Epithelial cell of proximal tubule (primary cell): ENCODE measurements around the gene CDK17. TPM values are rescaled to one million over a fixed set of nuclear protein-coding genes. Genes with fewer than 3 reads are reported as not detected.

Experiments used
- DNase-seq: peaks from one replicate; pipeline ENCODE4 v3.0.0-alpha.2; 2011; ENCODE audit warnings: low read depth
- H3K4me3 ChIP-seq: 2 replicates; pipeline ENCODE4 v1.5.1; 2011; ENCODE audit warnings: low read depth, mild to moderate bottlenecking, low read length
- CTCF ChIP-seq: conservative IDR thresholded peaks from 2 replicates; pipeline ENCODE4 v1.5.1; 2012; ENCODE audit warnings: low read depth, mild to moderate bottlenecking, low read length
- total RNA-seq: library from RNA; depleted of rRNA; stranded (reverse); fragments of >200 nt; gene quantifications from 2 replicates; pipeline ENCODE4 v1.2.3, GENCODE V29; 2015

The CDK17 gene
- total RNA-seq, 1 donor from 2014 or later, result 22.0 TPM

GRCh38 chr12:96375841-96376604 is 24.2 kb downstream of the CDK17 start:
- no peak for DNase-seq
- no peak for TF ChIP-seq CTCF
- no peak overlapping the region for H3K4me3 ChIP-seq

DNA sequence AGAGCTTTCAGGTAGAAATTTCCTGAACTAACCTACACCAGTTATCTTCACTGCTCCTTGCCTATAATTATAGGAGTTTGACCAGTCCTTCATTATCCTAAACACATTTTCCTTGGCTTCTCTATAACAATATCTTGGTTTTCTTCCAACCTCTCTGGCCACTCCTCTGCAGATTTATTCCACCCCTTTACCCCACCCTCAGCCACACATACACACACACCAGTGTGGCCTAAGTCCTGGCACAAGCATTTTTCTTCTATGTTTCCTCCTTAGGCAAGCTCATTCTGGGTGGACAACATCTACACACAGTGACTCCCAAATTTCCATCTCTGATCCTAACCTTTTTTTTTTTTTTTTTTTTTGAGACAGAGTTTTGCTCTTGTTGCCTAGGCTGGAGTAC is 25.1 kb downstream of the CDK17 start:
- DNase-seq, result no peak
- no peak overlapping the region for H3K4me3 ChIP-seq
- TF ChIP-seq CTCF, result no peak

DNA sequence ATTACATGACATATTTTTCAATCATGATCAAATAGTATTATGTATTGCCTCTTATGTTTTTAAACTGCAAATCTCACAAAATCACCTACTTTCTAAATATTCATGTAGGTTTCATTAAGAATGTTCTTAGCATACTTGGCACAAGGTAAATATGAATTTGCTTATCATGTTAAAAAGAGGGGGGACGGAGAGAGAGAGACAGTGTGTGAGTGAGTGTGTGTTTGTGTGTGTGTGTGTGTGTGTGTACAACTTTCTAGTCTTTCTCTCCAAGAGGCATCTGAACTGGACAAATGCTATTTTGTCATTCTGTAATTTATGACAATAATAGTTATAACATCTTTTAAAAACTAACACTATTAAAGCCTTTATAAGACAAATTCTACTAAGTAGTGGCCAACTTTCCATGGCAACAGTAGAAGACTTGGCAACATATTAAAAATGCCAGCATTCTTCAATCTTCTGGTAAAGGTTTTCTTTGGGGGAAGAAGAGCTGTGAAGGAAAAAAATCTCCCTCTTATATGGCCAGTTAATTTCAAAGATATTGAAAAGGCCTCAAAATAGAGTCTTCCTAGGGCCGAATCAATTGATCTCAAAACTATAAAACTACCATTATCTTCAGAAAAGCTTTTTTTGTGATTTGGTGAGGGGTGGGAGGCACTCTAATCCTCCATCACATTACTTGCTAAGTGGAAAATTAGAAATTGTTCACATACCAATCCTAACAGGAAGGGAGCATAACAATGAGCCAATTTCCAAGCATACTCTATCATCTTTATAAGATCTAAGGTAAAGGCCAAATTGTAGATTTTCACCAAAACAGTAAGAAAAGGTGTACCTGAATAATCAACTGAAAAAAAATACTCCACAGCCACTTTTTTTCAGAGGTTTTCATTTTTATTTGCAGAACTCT is 28.2 kb downstream of the CDK17 start:
- no peak for TF ChIP-seq CTCF
- DNase-seq, result no peak
- H3K4me3 ChIP-seq, result no peak overlapping the region

DNA sequence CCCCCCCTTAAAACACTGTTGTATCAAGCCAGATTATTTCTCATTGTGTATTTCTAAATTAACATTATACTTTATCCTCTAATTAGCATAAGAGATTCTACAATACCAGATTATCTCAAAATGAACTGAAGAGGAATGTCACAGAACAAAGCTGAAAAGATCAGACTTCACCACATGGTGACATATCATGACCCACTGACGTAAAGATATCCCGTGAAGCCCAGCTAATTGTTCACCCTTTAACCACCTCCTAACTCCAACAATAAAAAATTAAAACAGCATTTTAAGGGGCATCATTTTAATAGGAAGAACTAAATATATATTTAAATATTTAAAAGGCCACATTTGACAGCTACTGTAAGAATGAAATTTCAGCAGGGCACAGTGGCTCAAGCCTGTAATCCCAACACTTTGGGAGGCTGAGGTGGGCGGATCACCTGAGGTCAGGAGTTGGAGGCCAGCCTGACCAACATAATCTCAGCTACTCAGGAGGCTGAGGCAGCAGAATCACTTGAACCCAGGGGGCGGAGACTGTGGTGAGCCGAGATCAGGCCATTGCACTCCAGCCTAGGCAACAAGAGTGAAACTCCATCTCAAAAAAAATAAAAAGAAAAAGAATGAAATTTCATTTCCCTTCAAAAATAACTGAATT is 29.0 kb downstream of the CDK17 start:
- DNase-seq, result no peak
- TF ChIP-seq CTCF, result no peak
- H3K4me3 ChIP-seq, result no peak overlapping the region

GRCh38 chr12:96368687-96369086 is 31.6 kb downstream of the CDK17 start:
- no peak overlapping the region for H3K4me3 ChIP-seq
- TF ChIP-seq CTCF, result no peak
- no peak for DNase-seq

DNA sequence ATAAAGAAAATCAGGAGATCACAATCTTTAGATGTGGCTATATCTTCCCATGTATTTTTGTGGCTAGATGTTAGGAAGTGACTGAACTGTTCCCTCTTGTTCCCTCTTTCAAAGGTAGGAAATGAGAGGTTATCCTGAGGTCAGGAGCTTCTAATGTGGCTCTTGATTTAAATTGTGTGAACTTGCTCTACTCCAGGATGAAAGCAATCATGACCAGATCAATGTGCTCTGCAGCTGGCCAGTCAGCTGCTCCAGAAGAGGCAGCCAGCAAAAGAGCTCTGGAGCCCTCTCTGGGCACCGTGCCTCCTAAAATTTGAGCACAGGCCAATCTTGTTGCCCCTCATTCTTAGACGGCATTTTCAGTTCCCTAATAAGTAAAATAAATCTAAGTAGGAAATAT is 32.0 kb downstream of the CDK17 start:
- no peak for TF ChIP-seq CTCF
- H3K4me3 ChIP-seq, result no peak overlapping the region
- DNase-seq, result no peak
